ENCODE measurements around the gene MACC1. TPM values are rescaled to one million over a fixed set of nuclear protein-coding genes. Genes with fewer than 3 reads are reported as not detected.

Gene MACC1
- total and polyA plus RNA-seq, 2 donors (not counting 1 experiment from before 2014, with no cell fraction given) = 0.92 to 6.2 TPM

- no peak for ATAC-seq (ENCODE audit: low read depth)
- intact Hi-C loops (cut with micrococcal nuclease) = no loop called here
- H3K4me1 ChIP-seq (ENCODE audit: control insufficient read depth in 2 of 2, insufficient read depth in 2 of 2, low read length in 2 of 2) = peaks cover 4 to 8% of the 10 kb centered on the region in 2 donors
These were observed 16.2 kb upstream of the MACC1 start for GRCh38 chr7:20233362-20233761.

GRCh38 chr7:20232848-20233247, 15.7 kb upstream of the MACC1 start:
- ChIA-PET POLR2A (no interaction called here), CTCF (no interaction called here)
- H3K27me3 Mint-ChIP-seq = no peaks in the 10 kb centered on the region
- Histone ChIP-seq H3K27me3 (replicated peaks in 1 of 4; ENCODE audit: control extremely low read depth in 1 of 4, control insufficient read depth in 3 of 4, insufficient read depth in 4 of 4, low read length in 3 of 4) (no peaks in the 10 kb centered on the region), H3K36me3 (replicated peaks in 1 of 2; ENCODE audit: control extremely low read depth in 1 of 2, control insufficient read depth in 1 of 2, extremely low read depth in 1 of 2, insufficient read depth in 2 of 2, low read length in 1 of 2) (no peaks in the 10 kb centered on the region), H3K9me3 (ENCODE audit: control extremely low read depth in 1 of 3, control insufficient read depth in 2 of 3, insufficient read depth in 1 of 3, low read length in 2 of 3) (no peaks in the 10 kb centered on the region), H3K79me2 (ENCODE audit: control insufficient read depth, insufficient read depth, low read length) (no peaks in the 10 kb centered on the region), H3K9ac (ENCODE audit: low read length) (no peak overlapping the region), H4K20me1 (ENCODE audit: control insufficient read depth, insufficient read depth, low read length, poor library complexity, severe bottlenecking) (no peaks in the 10 kb centered on the region), H3K27ac (ENCODE audit: low read length in 2 of 2) (no peak overlapping the region), H2AFZ (ENCODE audit: insufficient read depth, low read depth, low read length, poor library complexity, severe bottlenecking) (no peak overlapping the region), H3K4me1 (ENCODE audit: control insufficient read depth in 2 of 2, insufficient read depth in 2 of 2, low read length in 2 of 2) (peaks cover 0 to 4% of the 10 kb centered on the region in 2 donors), H3K4me3 (ENCODE audit: control extremely low read depth in 1 of 5, extremely low read depth in 1 of 5, insufficient read depth in 1 of 5, low read depth in 2 of 5, low read length in 4 of 5) (no peak overlapping the region), H3K4me2 (replicated peaks; ENCODE audit: low read depth, low read length, poor library complexity, severe bottlenecking) (no peak overlapping the region)
- ATAC-seq (ENCODE audit: low read depth) = no peak
- TF ChIP-seq EZH2 (IDR thresholded peaks at IDR 0.05; ENCODE audit: borderline replicate concordance, insufficient read depth, low read depth, low read length, poor library complexity, severe bottlenecking) (no peak), CTCF (IDR thresholded peaks at IDR 0.05) (no peak)
- peaks cover 11% of the 10 kb centered on the region for H3K4me1 Mint-ChIP-seq
- H3K9me3 Mint-ChIP-seq (ENCODE audit: insufficient read depth) = no peaks in the 10 kb centered on the region
- intact Hi-C loops (cut with micrococcal nuclease) = no loop called here
- WGBS (ENCODE audit: insufficient coverage) = 100% methylated on average over 1 of the region's 1 CpG
- H3K27ac Mint-ChIP-seq = no peak overlapping the region
- no peak for DNase-seq
- H3K4me3 Mint-ChIP-seq = no peak overlapping the region

More at GRCh38 chr7:20233362-20233761, 16.2 kb upstream of the MACC1 start:
- Histone ChIP-seq H3K27me3 (replicated peaks in 1 of 4; ENCODE audit: control extremely low read depth in 1 of 4, control insufficient read depth in 3 of 4, insufficient read depth in 4 of 4, low read length in 3 of 4) (no peaks in the 10 kb centered on the region), H3K4me2 (replicated peaks; ENCODE audit: low read depth, low read length, poor library complexity, severe bottlenecking) (no peak overlapping the region), H3K36me3 (replicated peaks in 1 of 2; ENCODE audit: control extremely low read depth in 1 of 2, control insufficient read depth in 1 of 2, extremely low read depth in 1 of 2, insufficient read depth in 2 of 2, low read length in 1 of 2) (no peaks in the 10 kb centered on the region), H3K79me2 (ENCODE audit: control insufficient read depth, insufficient read depth, low read length) (no peaks in the 10 kb centered on the region), H3K9ac (ENCODE audit: low read length) (no peak overlapping the region), H3K27ac (ENCODE audit: low read length in 2 of 2) (no peak overlapping the region), H4K20me1 (ENCODE audit: control insufficient read depth, insufficient read depth, low read length, poor library complexity, severe bottlenecking) (no peaks in the 10 kb centered on the region), H3K9me3 (ENCODE audit: control extremely low read depth in 1 of 3, control insufficient read depth in 2 of 3, insufficient read depth in 1 of 3, low read length in 2 of 3) (no peaks in the 10 kb centered on the region), H2AFZ (ENCODE audit: insufficient read depth, low read depth, low read length, poor library complexity, severe bottlenecking) (no peak overlapping the region), H3K4me3 (ENCODE audit: control extremely low read depth in 1 of 5, extremely low read depth in 1 of 5, insufficient read depth in 1 of 5, low read depth in 2 of 5, low read length in 4 of 5) (no peak overlapping the region)
- ChIA-PET CTCF (no interaction called here), POLR2A (interaction anchor here (0.6 kb wide), 1 partner anchor 33 kb away, joined by 6 read pairs; no protein-coding TSS in a partner anchor)
- Mint-ChIP-seq H3K27me3 (no peaks in the 10 kb centered on the region), H3K27ac (no peak overlapping the region), H3K4me1 (peaks cover 16% of the 10 kb centered on the region), H3K9me3 (ENCODE audit: insufficient read depth) (no peaks in the 10 kb centered on the region), H3K4me3 (no peak overlapping the region)
- no peak for TF ChIP-seq EZH2 (IDR thresholded peaks at IDR 0.05; ENCODE audit: borderline replicate concordance, insufficient read depth, low read depth, low read length, poor library complexity, severe bottlenecking)
- no peak for TF ChIP-seq CTCF (IDR thresholded peaks at IDR 0.05)
- DNase-seq = no peak
- no CpG with 5 or more reads among the region's 4 CpGs for WGBS (ENCODE audit: insufficient coverage)
